ENCODE data around the gene METTL24. TPM values are rescaled to one million over a fixed set of nuclear protein-coding genes. Genes with fewer than 3 reads are reported as not detected.
"Not testable (repeated sequence)": the region's sequence is repeated elsewhere in the genome, so short reads cannot be mapped to it uniquely, and the experiment has no call there.

The METTL24 gene
- total RNA-seq, 1 donor from 2014 or later = 3.6 TPM

GRCh38 chr6:110317646-110318045 lies 40.5 kb downstream of the METTL24 start:
- Mint-ChIP-seq H3K4me1 (peaks cover 11% of the 10 kb centered on the region), H3K27ac (ENCODE audit: unreplicated experiment) (no peak overlapping the region), H3K4me3 (no peak overlapping the region), H3K27me3 (ENCODE audit: low read depth) (no peaks in the 10 kb centered on the region), H3K36me3 (ENCODE audit: low read depth) (no peaks in the 10 kb centered on the region), H3K9me3 (no peaks in the 10 kb centered on the region)
- no peak for DNase-seq (ENCODE audit: low read depth, low spot score)
- TF ChIP-seq CTCF (conservative IDR thresholded peaks at IDR 0.05) = no peak

- DNase-seq (ENCODE audit: low read depth, low spot score) = no peak
- Mint-ChIP-seq H3K4me1 (peaks cover 6% of the 10 kb centered on the region), H3K4me3 (no peak overlapping the region), H3K27me3 (ENCODE audit: low read depth) (no peaks in the 10 kb centered on the region), H3K36me3 (ENCODE audit: low read depth) (no peaks in the 10 kb centered on the region), H3K9me3 (no peaks in the 10 kb centered on the region), H3K27ac (ENCODE audit: unreplicated experiment) (no peak overlapping the region)
- TF ChIP-seq CTCF (conservative IDR thresholded peaks at IDR 0.05) = no peak
Observed at GRCh38 chr6:110317189-110317588, 41.0 kb downstream of the METTL24 start.

GRCh38 chr6:110315869-110316398 lies 42.2 kb downstream of the METTL24 start:
- Mint-ChIP-seq H3K27me3 (ENCODE audit: low read depth) (no peaks in the 10 kb centered on the region), H3K9me3 (no peaks in the 10 kb centered on the region), H3K4me1 (no peaks in the 10 kb centered on the region), H3K27ac (ENCODE audit: unreplicated experiment) (no peak overlapping the region), H3K36me3 (ENCODE audit: low read depth) (no peaks in the 10 kb centered on the region), H3K4me3 (no peak overlapping the region)
- no peak for DNase-seq (ENCODE audit: low read depth, low spot score)
- no peak for TF ChIP-seq CTCF (conservative IDR thresholded peaks at IDR 0.05)

GRCh38 chr6:110315207-110315868 lies 42.8 kb downstream of the METTL24 start:
- H3K27ac Mint-ChIP-seq (ENCODE audit: unreplicated experiment) = no peak overlapping the region
- DNase-seq (ENCODE audit: low read depth, low spot score) = no peak
- no peaks in the 10 kb centered on the region for H3K9me3 Mint-ChIP-seq
- H3K4me1 Mint-ChIP-seq = no peaks in the 10 kb centered on the region
- no peaks in the 10 kb centered on the region for H3K36me3 Mint-ChIP-seq (ENCODE audit: low read depth)
- no peak overlapping the region for H3K4me3 Mint-ChIP-seq
- H3K27me3 Mint-ChIP-seq (ENCODE audit: low read depth) = no peaks in the 10 kb centered on the region
- TF ChIP-seq CTCF (conservative IDR thresholded peaks at IDR 0.05) = no peak

GRCh38 chr6:110310861-110311446 lies 47.2 kb downstream of the METTL24 start:
- H3K4me1 Mint-ChIP-seq = no peaks in the 10 kb centered on the region
- H3K27me3 Mint-ChIP-seq (ENCODE audit: low read depth) = no peaks in the 10 kb centered on the region
- DNase-seq (ENCODE audit: low read depth, low spot score) = no peak
- no peak overlapping the region for H3K27ac Mint-ChIP-seq (ENCODE audit: unreplicated experiment)
- TF ChIP-seq CTCF (conservative IDR thresholded peaks at IDR 0.05) = no peak
- no peak overlapping the region for H3K4me3 Mint-ChIP-seq
- H3K36me3 Mint-ChIP-seq (ENCODE audit: low read depth) = peaks cover 10% of the 10 kb centered on the region
- peaks cover 3% of the 10 kb centered on the region for H3K9me3 Mint-ChIP-seq

GRCh38 chr6:110309432-110309831 lies 48.7 kb downstream of the METTL24 start:
- not testable (repeated sequence) for H3K27me3 Mint-ChIP-seq (ENCODE audit: low read depth); H3K4me1 Mint-ChIP-seq; H3K27ac Mint-ChIP-seq (ENCODE audit: unreplicated experiment); H3K9me3 Mint-ChIP-seq; H3K4me3 Mint-ChIP-seq; DNase-seq (ENCODE audit: low read depth, low spot score)
- peaks cover 13% of the 10 kb centered on the region for H3K36me3 Mint-ChIP-seq (ENCODE audit: low read depth)

Measured in neural crest cell (in vitro differentiated cells).